Measurements from ENCODE around the gene EPDR1.
A peak's percentile ranks its signal among the peaks of the same experiment; 100 is the strongest.

The EPDR1 gene

GRCh38 chr7:37957221-37957970 lies 37.0 kb downstream of the EPDR1 start:
- Histone ChIP-seq H2AK5ac (ENCODE audit: low read length) (no peak overlapping the region), H3K9ac (ENCODE audit: low read length) (no peak overlapping the region), H3K36me3 (ENCODE audit: control insufficient read depth in 1 of 2, insufficient read depth in 2 of 2, low read length in 2 of 2) (no peaks in the 10 kb centered on the region), H4K12ac (ENCODE audit: low read depth, low read length) (no peak overlapping the region), H3K27ac (ENCODE audit: low read depth, low read length) (no peak overlapping the region), H3K4ac (ENCODE audit: low read depth, low read length) (no peak overlapping the region), H3K4me3 (ENCODE audit: low read depth, low read length) (no peak overlapping the region), H3K79me2 (ENCODE audit: control insufficient read depth, insufficient read depth, low read length, poor library complexity) (no peaks in the 10 kb centered on the region), H3K18ac (ENCODE audit: low read length) (no peak overlapping the region), H2BK120ac (ENCODE audit: insufficient read depth, low read length, poor library complexity) (no peak overlapping the region), H4K8ac (ENCODE audit: low read depth, low read length) (no peak overlapping the region), H2AFZ (ENCODE audit: insufficient read depth, low read length, poor library complexity) (no peak overlapping the region), H4K91ac (ENCODE audit: low read depth, low read length) (no peak overlapping the region), H3K79me1 (ENCODE audit: low read length) (no peaks in the 10 kb centered on the region), H3K4me1 (ENCODE audit: control insufficient read depth in 1 of 2, insufficient read depth in 2 of 2, low read length in 2 of 2) (no peaks in the 10 kb centered on the region), H2BK12ac (ENCODE audit: low read length) (no peak overlapping the region), H3K4me2 (ENCODE audit: low read length) (no peak overlapping the region), H2BK5ac (ENCODE audit: low read depth, low read length, poor library complexity) (no peak overlapping the region), H3K27me3 (ENCODE audit: insufficient read depth, low read length) (no peaks in the 10 kb centered on the region), H3K23ac (ENCODE audit: low read length) (no peak overlapping the region), H3K9me3 (ENCODE audit: insufficient read depth, low read depth, low read length) (no peaks in the 10 kb centered on the region), H3K14ac (ENCODE audit: low read length) (no peak overlapping the region)
- no CpG with 5 or more reads among the region's 9 CpGs for WGBS (ENCODE audit: extremely low coverage, insufficient coverage, insufficient read length)
- peak in 1 of 2 donors; percentile 16 for DNase-seq

- Histone ChIP-seq H2BK12ac (ENCODE audit: low read length) (no peak overlapping the region), H3K23ac (ENCODE audit: low read length) (no peak overlapping the region), H2AFZ (ENCODE audit: insufficient read depth, low read length, poor library complexity) (no peak overlapping the region), H3K79me1 (ENCODE audit: low read length) (no peaks in the 10 kb centered on the region), H3K9ac (ENCODE audit: low read length) (no peak overlapping the region), H3K9me3 (ENCODE audit: insufficient read depth, low read depth, low read length) (no peaks in the 10 kb centered on the region), H2BK5ac (ENCODE audit: low read depth, low read length, poor library complexity) (no peak overlapping the region), H4K12ac (ENCODE audit: low read depth, low read length) (no peak overlapping the region), H3K4ac (ENCODE audit: low read depth, low read length) (no peak overlapping the region), H2BK120ac (ENCODE audit: insufficient read depth, low read length, poor library complexity) (no peak overlapping the region), H2AK5ac (ENCODE audit: low read length) (no peak overlapping the region), H3K4me3 (ENCODE audit: low read depth, low read length) (no peak overlapping the region), H3K14ac (ENCODE audit: low read length) (no peak overlapping the region), H3K36me3 (ENCODE audit: control insufficient read depth in 1 of 2, insufficient read depth in 2 of 2, low read length in 2 of 2) (no peaks in the 10 kb centered on the region), H3K79me2 (ENCODE audit: control insufficient read depth, insufficient read depth, low read length, poor library complexity) (no peaks in the 10 kb centered on the region), H3K18ac (ENCODE audit: low read length) (no peak overlapping the region), H4K8ac (ENCODE audit: low read depth, low read length) (no peak overlapping the region), H3K27me3 (ENCODE audit: insufficient read depth, low read length) (no peaks in the 10 kb centered on the region), H4K91ac (ENCODE audit: low read depth, low read length) (no peak overlapping the region), H3K4me1 (ENCODE audit: control insufficient read depth in 1 of 2, insufficient read depth in 2 of 2, low read length in 2 of 2) (no peaks in the 10 kb centered on the region), H3K27ac (ENCODE audit: low read depth, low read length) (no peak overlapping the region), H3K4me2 (ENCODE audit: low read length) (no peak overlapping the region)
- DNase-seq = no peak
- no CpG with 5 or more reads among the region's 2 CpGs for WGBS (ENCODE audit: extremely low coverage, insufficient coverage, insufficient read length)
Observed at GRCh38 chr7:37960483-37960882, 40.0 kb downstream of the EPDR1 start.

- Histone ChIP-seq H2AK5ac (ENCODE audit: low read length) (no peak overlapping the region), H3K79me1 (ENCODE audit: low read length) (no peaks in the 10 kb centered on the region), H3K27me3 (ENCODE audit: insufficient read depth, low read length) (no peaks in the 10 kb centered on the region), H3K4me1 (ENCODE audit: control insufficient read depth in 1 of 2, insufficient read depth in 2 of 2, low read length in 2 of 2) (no peaks in the 10 kb centered on the region), H4K8ac (ENCODE audit: low read depth, low read length) (no peak overlapping the region), H2BK5ac (ENCODE audit: low read depth, low read length, poor library complexity) (no peak overlapping the region), H3K4ac (ENCODE audit: low read depth, low read length) (no peak overlapping the region), H2BK120ac (ENCODE audit: insufficient read depth, low read length, poor library complexity) (no peak overlapping the region), H3K9me3 (ENCODE audit: insufficient read depth, low read depth, low read length) (no peaks in the 10 kb centered on the region), H3K18ac (ENCODE audit: low read length) (no peak overlapping the region), H2AFZ (ENCODE audit: insufficient read depth, low read length, poor library complexity) (no peak overlapping the region), H3K79me2 (ENCODE audit: control insufficient read depth, insufficient read depth, low read length, poor library complexity) (no peaks in the 10 kb centered on the region), H3K4me3 (ENCODE audit: low read depth, low read length) (no peak overlapping the region), H4K91ac (ENCODE audit: low read depth, low read length) (no peak overlapping the region), H3K23ac (ENCODE audit: low read length) (no peak overlapping the region), H4K12ac (ENCODE audit: low read depth, low read length) (no peak overlapping the region), H3K4me2 (ENCODE audit: low read length) (no peak overlapping the region), H3K14ac (ENCODE audit: low read length) (no peak overlapping the region), H3K27ac (ENCODE audit: low read depth, low read length) (no peak overlapping the region), H2BK12ac (ENCODE audit: low read length) (no peak overlapping the region), H3K36me3 (ENCODE audit: control insufficient read depth in 1 of 2, insufficient read depth in 2 of 2, low read length in 2 of 2) (no peaks in the 10 kb centered on the region), H3K9ac (ENCODE audit: low read length) (no peak overlapping the region)
- WGBS (ENCODE audit: extremely low coverage, insufficient coverage, insufficient read length) = no CpG with 5 or more reads among the region's 5 CpGs
- no peak for DNase-seq
Observed at GRCh38 chr7:37961251-37961650, 40.8 kb downstream of the EPDR1 start.

GRCh38 chr7:37964196-37964595 lies 43.8 kb downstream of the EPDR1 start:
- Histone ChIP-seq H3K9me3 (ENCODE audit: insufficient read depth, low read depth, low read length) (no peaks in the 10 kb centered on the region), H3K14ac (ENCODE audit: low read length) (no peak overlapping the region), H3K79me1 (ENCODE audit: low read length) (no peaks in the 10 kb centered on the region), H3K4me2 (ENCODE audit: low read length) (no peak overlapping the region), H4K12ac (ENCODE audit: low read depth, low read length) (no peak overlapping the region), H3K27ac (ENCODE audit: low read depth, low read length) (no peak overlapping the region), H3K4me1 (ENCODE audit: control insufficient read depth in 1 of 2, insufficient read depth in 2 of 2, low read length in 2 of 2) (no peaks in the 10 kb centered on the region), H2AFZ (ENCODE audit: insufficient read depth, low read length, poor library complexity) (no peak overlapping the region), H3K4ac (ENCODE audit: low read depth, low read length) (no peak overlapping the region), H2BK12ac (ENCODE audit: low read length) (no peak overlapping the region), H2BK5ac (ENCODE audit: low read depth, low read length, poor library complexity) (no peak overlapping the region), H4K91ac (ENCODE audit: low read depth, low read length) (no peak overlapping the region), H2BK120ac (ENCODE audit: insufficient read depth, low read length, poor library complexity) (no peak overlapping the region), H3K9ac (ENCODE audit: low read length) (no peak overlapping the region), H3K4me3 (ENCODE audit: low read depth, low read length) (no peak overlapping the region), H3K79me2 (ENCODE audit: control insufficient read depth, insufficient read depth, low read length, poor library complexity) (no peaks in the 10 kb centered on the region), H3K36me3 (ENCODE audit: control insufficient read depth in 1 of 2, insufficient read depth in 2 of 2, low read length in 2 of 2) (no peaks in the 10 kb centered on the region), H4K8ac (ENCODE audit: low read depth, low read length) (no peak overlapping the region), H3K27me3 (ENCODE audit: insufficient read depth, low read length) (no peaks in the 10 kb centered on the region), H3K23ac (ENCODE audit: low read length) (no peak overlapping the region), H3K18ac (ENCODE audit: low read length) (no peak overlapping the region), H2AK5ac (ENCODE audit: low read length) (no peak overlapping the region)
- no peak for DNase-seq
- WGBS (ENCODE audit: extremely low coverage, insufficient coverage, insufficient read length) = no CpG with 5 or more reads among the region's 5 CpGs
